Spleen (tissue), 7 donors: ENCODE measurements around the gene IFIT1.

Experiments used
- POLR2AphosphoS5 ChIP-seq, 3 donors: sonication (generic); formaldehyde crosslinking; IDR thresholded peaks; one replicate each; pipeline ENCODE4 v1.5.1; 2017; ENCODE audit warnings: antibody characterized with exemption in 3 of 3
- TF ChIP-seq, protein P1 (sequence below), 11 experiments: fragments of 200-600 bp in 7 of 11; fragments of 450-650 bp in 4 of 11; sonication (generic) in 4 of 11; IDR thresholded peaks in 8 of 11; conservative IDR thresholded peaks in 3 of 11; 1 replicate in 7 of 11; 2 replicates in 4 of 11; pipeline versions ENCODE4 v1.4.0 to v1.8.0; 2016 to 2021; ENCODE audit warnings: antibody characterized with exemption in 11 of 11, inconsistent platforms in 4 of 11, mild to moderate bottlenecking in 1 of 11
- donor health status: DM: no; HTN: no; CAD: no; lungs with moderate emphysema.
- donor health status: DM: no; HTN: no; CAD: no.
- donor health status: DM: no; HTN: no; CAD: no.

DNA sequence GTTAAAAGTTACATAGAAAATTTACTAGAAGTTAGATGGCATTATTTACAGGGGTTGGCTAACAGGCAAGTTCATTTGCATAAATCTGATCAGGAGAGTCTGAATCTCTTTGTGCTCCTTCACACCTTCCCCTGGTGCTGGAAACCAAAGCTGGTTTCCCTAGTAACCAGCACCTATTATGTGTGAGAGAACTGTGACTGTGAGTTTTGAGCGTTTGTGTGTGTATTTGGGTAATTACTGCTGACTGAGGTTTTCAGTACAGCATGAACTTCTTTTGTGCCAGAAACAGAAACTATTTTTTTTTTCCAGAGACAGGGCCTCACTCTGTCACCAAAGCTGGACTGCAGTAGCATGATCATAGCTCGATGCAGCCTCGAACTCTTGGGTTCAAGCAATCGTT lies 24.9 kb upstream of the IFIT1 start:
- TF ChIP-seq, protein P1, sequence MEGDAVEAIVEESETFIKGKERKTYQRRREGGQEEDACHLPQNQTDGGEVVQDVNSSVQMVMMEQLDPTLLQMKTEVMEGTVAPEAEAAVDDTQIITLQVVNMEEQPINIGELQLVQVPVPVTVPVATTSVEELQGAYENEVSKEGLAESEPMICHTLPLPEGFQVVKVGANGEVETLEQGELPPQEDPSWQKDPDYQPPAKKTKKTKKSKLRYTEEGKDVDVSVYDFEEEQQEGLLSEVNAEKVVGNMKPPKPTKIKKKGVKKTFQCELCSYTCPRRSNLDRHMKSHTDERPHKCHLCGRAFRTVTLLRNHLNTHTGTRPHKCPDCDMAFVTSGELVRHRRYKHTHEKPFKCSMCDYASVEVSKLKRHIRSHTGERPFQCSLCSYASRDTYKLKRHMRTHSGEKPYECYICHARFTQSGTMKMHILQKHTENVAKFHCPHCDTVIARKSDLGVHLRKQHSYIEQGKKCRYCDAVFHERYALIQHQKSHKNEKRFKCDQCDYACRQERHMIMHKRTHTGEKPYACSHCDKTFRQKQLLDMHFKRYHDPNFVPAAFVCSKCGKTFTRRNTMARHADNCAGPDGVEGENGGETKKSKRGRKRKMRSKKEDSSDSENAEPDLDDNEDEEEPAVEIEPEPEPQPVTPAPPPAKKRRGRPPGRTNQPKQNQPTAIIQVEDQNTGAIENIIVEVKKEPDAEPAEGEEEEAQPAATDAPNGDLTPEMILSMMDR (IDR thresholded peaks at IDR 0.05 in 8 of 11, conservative IDR thresholded peaks at IDR 0.05 in 3 of 11): no peak
- TF ChIP-seq POLR2AphosphoS5 (IDR thresholded peaks at IDR 0.05): no peak
